GM21786 (cell line): ENCODE data around the gene RBMS3.
"Not testable (repeated sequence)": the region's sequence is repeated elsewhere in the genome, so short reads cannot be mapped to it uniquely, and the experiment has no call there.

Experiments used
- ATAC-seq: cut with Tn5 transposase; IDR thresholded peaks from one replicate; pipeline ENCODE4 v1.9.1; 2021; ENCODE audit not compliant: unreplicated experiment

The RBMS3 gene

DNA sequence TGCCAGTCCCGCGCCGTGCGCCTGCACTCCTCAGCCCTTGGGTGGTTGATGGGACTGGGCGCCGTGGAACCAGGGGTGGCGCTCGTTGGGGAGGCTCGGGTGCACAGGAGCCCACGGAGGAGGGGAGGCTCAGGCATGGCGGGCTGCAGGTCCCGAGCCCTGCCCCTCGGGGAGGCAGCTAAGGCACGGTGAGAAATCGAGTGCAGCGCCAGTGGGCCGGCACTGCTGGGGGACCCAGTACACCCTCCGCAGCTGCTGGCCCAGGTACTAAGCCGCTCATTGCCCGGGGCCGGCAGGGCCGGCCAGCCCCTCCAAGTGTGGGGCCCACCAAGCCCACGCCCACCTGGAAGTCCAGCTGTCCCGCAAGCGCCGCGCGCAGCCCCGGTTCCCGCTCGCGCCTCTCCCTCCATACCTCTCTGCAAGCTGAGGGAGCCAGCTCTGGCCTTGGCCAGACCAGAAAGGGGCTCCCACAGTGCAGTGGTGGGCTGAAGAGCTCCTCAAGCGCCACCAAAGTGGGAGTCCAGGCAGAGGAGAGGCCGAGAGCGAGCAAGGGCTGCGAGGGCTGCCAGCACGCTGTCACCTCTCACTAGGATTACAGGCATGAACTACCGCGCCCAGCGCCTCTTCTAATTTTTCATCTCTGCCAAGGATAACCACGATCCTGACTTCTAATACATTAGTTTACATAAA lies 192.8 kb downstream of the RBMS3 start:
- ATAC-seq: not testable (repeated sequence)

DNA sequence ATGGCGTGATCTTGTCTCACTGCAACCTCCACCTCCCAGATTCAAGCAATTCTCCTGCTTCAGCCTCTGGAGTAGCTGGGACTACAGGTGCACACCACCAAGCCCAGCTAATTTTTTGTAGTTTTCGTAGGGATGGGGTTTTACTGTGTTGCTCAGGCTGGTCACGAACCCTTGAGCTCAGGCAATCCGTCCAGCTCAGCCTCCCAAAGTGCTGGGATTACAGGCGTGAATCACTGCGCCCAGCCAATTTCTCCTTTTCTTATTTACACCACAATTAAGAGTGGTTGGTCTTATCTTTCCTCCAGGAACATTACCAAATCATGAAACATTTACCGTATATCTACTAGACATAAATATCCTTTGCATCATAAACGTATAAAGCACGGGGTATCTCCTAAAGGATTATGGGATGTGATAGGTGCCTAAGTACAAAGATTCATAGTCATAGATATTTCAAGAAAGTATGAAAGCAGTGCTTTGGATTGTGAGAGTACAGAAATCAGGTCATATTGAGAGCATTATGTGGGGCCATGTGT lies 194.5 kb downstream of the RBMS3 start:
- no peak for ATAC-seq

DNA sequence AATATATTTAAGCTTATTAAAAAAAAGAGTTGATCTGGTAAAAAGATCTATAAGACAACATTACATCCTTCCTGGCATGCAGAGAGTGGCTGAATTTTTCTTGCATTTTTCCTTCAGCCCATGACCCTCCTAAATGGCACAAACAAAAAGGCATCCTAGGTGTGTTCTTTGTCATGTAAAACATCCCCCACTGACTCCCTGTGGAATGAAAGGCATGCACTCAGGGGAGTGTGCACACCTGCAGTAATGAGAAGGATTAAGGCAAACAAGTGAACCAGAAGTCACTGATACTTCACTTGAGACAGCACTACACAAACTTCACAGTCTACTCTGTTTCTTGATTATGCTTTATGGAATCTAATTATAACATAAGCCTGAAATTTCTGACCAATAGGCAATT lies 195.0 kb downstream of the RBMS3 start:
- ATAC-seq: no peak

DNA sequence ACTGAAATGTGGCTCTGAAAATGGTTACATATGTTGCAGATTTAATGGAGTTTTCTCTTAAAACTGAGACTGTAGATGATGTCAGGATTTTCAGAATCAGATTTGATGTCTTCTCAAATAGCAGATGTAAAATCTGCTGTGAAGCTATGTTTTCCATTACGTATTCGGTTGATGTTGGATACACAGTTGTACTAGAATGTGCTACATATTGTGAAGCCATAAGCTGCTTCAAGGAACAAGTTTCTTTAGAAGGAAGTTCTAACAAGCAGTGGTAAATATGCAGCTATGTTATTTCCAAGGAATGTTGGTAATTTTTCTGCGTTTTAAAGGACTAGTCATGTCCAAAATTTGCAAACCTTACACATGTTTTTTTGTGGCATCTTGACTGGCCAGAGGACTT lies 197.7 kb downstream of the RBMS3 start:
- ATAC-seq: no peak

DNA sequence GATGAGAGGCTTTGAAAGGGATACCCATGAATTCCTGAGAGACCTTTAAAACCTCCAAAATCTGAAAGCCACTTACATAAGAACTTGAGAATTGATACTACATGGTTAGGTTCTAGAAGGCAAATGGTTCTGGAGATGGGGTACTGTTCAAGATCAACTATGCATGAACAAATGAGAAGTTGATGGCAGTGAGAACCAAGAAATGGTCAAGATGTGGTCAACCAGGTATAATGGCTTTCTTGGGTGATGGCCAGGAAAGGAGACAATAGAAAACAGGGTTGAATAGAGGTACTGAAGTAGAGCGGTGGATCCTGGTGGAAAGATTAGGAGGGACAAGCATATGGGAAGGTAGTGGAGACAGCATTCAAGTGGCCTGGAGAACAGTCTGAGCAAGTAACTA lies 200.4 kb downstream of the RBMS3 start:
- no peak for ATAC-seq

DNA sequence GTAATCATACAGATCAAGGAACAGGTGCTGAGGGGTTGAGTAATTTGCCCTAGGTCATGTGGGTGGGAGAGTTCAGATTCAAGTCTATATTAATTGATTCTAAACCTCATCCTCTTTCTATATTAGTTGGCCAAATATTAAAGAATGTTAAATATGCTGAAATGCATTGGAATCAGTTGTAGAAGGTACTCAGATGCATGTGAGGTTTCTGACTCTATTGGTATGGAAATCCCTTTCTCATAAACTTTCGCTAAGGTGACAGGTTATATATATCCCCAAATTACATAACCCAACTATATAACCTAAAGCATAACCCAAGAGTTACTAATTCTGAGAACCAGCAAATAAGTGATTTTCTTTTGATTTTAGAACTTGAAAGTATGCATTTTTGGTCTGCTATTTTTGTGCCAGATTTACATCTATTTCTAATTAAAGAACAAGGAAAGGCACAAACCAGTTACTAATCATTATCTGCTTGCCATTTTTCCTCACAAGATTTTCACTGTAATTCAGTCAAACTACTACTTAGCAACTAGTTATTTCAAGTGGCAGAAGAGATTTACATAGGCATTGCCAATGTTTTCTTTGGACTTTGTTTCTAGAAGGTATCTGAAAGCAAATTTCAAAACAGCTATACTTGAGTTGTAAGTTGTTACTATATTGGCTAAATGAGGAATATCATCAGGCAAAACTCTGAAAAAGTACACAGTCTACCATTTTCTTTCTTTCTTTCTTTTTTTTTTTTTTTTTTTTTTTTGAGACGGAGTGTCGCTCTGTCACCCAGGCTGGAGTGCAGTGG lies 201.3 kb downstream of the RBMS3 start:
- ATAC-seq: no peak

DNA sequence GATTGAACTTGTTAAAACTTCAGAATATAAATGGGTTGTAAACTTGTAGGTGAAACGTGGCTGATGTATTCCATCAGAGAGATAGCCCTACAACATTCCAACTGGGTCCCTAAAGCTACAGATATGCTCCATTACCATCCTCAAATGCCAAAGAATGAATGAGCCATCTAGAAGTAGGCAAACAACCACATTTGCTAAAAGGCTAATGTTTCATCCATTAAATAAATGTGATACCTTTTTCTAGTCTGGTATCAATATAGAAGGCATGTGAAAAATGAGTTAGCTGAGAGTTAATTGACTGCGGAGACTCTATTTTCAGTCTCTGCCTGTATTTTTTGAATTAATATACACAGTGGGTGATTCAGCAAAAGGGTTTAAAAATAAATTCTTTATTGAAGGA lies 203.8 kb downstream of the RBMS3 start:
- ATAC-seq: no peak

DNA sequence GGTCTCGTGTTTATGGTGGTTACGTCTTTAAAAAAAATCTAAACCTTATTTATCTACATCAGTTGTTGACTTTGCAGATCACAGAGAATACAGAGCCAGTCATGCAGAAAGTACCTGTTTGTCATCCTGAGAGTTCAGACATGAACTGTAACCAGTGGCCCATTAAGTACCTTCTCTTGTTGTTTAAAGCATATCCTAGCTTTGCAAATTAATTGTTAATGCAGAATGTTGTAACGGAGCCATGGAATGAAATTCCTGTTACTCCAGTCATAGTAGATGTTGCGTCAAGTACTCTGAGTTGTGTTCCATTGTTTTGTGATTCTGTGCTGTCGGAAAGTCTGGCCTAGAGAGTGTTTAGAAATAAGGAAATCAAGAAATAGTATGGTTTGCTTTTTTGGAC lies 205.2 kb downstream of the RBMS3 start:
- ATAC-seq: no peak

DNA sequence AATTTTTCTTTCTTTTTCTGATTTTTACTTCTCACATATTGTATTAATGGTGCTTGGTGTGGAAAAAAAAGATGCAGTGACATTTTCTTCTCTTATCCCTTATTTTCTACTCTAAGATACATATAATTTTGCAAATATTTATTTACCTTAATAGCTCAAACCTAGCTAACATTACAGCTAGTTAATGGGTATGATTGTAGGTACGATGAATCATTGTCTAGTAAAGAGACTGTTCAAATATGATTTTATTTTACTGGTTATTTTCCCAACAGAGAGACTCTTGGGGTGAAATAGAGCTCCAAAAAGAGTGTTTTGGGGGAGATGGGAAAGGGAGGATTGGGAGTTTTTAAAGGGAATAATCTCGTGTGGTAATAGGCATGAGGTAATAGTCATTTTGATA lies 206.0 kb downstream of the RBMS3 start:
- no peak for ATAC-seq

DNA sequence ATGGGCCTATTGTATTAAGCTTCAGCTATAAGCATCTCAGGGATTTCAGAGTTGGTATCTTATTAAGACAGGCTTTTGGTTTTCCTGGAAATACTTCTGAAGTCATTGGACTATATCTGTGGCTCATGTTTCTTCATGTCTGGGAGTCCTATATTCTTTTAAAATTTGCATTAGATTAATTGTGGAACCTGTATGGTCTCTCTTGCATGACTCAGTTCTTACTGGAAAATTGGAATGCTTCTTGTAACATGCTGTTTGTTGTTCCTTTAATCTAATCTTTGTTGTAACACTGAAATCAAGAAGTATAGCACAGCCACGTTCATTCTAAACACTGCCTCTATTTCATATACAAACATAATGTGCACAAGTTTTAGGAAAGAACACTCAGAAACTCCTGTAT lies 208.1 kb downstream of the RBMS3 start:
- no peak for ATAC-seq

DNA sequence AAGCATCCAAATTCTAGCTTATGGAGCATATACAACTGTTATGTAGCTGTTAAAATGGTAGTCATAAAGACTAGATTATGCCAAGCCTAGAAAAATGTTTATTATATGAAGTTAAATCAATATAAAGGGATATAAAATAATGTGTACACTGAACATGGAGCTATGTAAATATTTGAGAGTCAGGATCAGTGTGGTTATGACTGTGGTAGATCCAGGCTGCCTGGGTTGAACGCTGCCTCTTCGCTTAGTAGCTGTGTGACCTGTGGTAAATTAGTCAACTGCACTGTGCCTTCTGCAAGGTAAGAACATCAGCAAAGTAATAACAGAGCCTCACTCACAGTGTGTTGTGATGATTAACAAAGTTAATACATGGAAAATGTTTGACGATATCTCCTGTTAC lies 212.2 kb downstream of the RBMS3 start:
- ATAC-seq: no peak

DNA sequence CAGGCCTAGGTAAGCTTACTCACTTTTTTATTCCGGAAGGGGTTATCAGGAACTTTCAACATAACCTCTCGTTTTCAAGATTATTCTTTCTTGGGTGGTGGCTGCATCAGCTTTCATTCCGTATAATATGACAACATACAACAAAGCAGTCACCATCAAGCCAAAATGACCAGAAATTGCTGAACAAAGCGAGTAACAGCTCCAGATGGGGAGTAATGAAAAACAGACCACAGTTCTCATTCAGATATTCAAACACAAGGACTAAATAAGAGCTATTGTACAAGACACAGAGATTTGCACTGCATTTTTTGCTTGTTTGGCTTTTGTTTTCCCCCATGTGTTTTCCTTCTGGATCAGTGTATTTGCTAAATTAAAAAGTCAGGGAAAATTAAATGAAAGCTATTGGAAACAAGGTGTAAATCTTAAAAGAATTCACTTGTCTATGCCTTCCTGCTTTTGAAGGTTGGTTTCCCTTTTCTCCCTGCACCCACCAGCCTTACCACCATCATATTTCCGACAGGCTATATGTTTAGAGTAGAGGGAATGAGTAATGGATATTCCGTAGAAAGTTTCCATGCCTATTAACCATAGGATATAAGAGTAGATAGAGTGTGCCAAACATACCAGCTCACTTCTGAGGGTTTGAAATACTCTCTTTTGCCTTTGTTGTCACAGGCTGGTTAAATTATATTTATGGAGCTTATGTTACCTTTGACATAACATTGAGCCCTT lies 213.6 kb downstream of the RBMS3 start:
- no peak for ATAC-seq

DNA sequence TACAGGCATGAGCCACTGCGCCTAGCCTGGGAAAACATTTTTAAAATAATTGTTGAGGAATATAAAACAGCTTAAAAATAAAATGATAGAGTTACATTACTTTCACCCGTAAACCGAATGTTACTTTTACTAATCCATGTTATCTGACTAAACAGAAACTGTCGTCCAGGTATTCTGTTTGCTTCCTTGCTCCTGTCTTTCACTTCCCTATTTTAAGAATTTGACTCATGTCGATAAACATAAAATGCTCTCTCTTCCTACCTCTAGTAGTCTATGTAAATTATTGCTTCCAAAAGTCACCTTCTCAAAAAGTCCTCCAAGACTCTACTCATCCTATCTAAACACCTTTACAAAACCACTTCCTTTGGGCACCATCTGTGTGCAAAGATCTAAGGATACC lies 216.4 kb downstream of the RBMS3 start:
- ATAC-seq: no peak

DNA sequence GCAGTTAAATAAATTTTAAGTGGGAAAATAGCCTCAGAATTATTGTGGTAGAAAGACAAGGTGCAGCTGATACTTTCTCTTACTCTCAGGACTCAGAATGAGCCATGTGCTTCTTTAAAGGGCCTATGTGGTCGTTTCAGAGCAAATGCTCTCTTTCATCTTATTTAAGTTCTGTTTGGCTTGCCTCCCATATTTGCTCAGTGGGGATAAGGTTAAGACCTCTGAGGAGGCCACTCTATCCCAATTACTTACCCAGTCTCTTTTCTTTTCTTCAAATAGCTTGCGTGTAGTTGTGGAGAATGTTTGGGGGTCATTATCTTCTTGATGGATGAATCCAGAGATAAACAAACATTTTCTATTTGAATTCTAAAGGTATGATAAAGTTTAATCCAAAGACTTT lies 221.9 kb downstream of the RBMS3 start:
- ATAC-seq: no peak

DNA sequence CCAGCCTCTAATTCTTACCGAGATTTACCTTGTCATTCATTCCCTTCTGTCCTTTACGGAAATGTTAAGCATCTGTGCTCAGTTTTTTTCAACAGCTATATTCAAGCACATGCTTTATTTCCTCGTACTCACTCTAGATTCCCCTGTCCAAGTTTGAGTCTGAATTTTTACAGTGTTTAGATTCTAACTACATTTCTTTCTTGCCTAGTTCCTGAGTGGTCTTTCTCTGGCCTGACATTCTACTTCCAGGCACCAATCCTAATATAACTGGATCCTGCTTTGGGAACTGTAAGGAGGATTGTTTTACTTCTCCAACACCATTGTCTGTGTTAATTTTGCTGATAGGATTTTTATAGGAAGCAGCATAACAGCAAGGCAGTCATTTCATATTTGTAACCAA lies 222.4 kb downstream of the RBMS3 start:
- no peak for ATAC-seq

DNA sequence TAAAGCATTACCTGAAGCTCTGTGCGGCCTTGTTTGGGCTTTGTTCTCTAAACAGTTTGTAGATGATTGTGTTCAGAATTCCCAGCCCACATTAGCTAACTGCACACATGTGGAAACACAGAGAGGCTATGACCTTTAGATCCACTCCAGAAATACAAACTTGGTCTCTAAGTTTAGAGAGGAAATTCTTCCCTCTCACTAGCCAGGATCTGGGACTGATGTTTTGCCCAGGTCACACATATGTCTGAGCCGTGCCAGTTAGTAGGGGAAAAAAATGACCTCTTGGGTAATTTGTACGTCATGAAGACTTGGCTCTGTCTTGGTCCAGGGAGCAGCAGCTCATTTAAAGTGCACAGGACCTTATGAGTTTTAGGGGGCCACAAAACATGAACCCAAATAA lies 223.1 kb downstream of the RBMS3 start:
- ATAC-seq: no peak

DNA sequence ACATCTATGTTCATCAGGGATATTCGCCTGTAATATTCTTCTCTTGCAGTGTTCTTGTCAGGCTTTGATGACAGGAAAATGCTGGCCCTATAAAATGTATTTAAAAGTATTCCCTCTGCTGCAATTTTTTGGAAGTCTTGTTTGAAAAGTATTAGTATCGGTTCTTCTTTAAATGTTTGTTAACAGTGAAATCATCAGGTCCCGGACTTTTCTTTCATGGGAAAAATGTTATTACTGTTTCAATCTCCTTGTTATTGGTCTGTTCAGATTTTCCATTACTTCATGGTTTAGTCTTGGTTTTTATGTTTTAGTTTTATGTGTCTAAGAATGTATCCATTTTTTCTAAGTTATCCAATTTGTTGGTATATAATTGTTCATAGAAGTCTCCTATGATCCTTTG lies 225.6 kb downstream of the RBMS3 start:
- no peak for ATAC-seq

DNA sequence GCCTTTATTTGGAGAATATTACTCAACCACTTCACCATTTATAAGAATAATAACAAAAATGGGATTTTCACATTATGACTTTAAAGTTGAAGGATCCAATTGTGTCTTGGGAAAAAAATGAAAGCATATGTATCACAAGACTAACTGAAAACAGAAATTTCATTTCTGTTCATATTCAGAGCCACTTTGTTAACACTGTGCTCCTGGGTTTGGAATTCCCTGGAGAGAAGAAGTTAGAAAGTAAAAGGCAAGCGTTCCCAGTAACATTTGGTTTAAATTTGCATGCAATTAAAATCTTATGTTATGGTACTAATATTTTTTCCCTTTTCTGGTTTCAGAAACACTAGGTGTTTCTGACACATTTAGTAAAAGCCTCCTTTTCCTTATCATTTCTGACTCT lies 230.8 kb downstream of the RBMS3 start:
- no peak for ATAC-seq

DNA sequence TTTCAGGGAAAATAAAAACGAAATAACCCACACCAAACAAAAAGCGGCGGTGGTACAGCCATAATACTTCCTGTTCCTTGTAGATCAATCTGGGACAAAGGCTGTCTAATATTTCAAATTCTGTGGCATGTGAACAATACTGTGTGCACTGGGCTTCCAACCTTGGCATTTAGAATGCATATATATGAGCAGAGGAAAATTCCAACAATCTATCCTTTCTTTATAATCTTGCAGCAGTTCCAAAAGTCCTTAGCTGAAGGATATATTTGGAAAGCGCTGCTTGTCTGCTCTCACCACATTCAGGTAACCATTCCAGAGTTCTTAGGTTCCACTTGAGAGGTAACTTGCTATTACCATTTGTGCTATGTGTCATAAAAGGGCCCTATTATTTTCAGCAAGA lies 231.8 kb downstream of the RBMS3 start:
- ATAC-seq: no peak

DNA sequence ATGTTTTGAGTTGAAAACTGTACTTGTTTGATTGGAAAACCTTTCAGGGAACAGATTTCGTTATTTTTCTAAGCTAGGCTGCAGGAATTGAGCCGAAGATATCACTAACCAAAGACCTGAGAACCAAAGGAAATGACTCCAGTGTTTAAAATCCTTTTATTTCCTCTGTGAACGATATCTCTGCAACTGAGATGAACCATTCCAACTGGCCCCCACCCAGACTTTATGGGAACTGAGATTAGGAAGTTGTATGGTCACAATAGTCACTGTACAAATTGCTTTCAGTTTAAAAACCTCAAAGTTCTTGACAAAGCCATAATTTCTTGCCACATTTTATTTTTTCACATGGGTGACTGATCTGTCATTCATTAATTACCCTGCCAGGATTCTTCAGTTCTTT lies 232.4 kb downstream of the RBMS3 start:
- no peak for ATAC-seq

DNA sequence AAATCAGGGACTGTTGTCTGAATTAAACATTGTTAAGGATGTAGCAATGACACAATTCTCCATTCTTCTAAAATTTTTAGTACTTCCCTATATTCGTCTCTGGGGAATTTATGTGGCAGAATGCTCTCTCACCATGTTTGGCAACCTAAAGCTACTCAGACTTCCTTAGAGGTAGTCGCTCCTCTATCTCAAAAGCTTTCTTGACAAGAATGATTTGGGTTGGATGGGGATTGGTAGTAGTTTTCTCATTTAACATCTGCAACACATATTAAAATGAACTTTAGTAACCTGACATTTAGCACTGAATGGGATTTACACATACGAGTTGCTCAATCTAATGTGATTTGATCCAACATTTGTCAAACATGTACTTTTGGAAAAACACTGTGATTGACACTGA lies 233.3 kb downstream of the RBMS3 start:
- no peak for ATAC-seq

DNA sequence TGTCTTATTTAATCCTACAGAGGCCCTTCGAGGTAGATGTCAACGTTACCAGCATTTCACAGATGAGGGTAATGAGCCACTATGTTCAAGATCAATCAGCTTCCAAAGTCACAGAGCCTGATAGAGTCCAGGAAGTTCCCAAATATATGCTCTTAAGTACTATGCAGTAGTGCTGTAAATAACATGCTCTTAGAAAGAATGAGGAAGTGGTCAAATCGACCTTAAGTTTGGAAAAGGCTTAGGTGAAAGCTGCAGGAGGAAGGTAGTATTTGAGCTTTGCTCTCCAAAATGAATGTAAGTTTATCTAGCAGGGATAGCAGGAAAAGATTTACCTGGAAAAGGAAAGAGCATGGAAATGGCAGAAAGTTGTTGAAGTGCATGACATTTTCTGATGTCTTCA lies 234.0 kb downstream of the RBMS3 start:
- no peak for ATAC-seq
